H1 (cell line): ENCODE data around the gene GJB3. TPM values are rescaled to one million over a fixed set of nuclear protein-coding genes. Genes with fewer than 3 reads are reported as not detected.

Experiments
- CTCF ChIA-PET: fragments of 300-600 bp; sonication (Branson Sonifier 250); formaldehyde crosslinking; loops from one replicate; lab custom pipeline; 2021; ENCODE audit not compliant: partially characterized antibody; lab: Charles Lee
- POLR2A ChIA-PET: fragments of 300-600 bp; sonication (Branson Sonifier 250); formaldehyde crosslinking; loops from one replicate; lab custom pipeline; 2021; ENCODE audit warnings: inconsistent platforms; ENCODE audit not compliant: partially characterized antibody; lab: Charles Lee
- DNase-seq, 2 experiments: peaks; one replicate each; pipeline versions ENCODE4 v3.0.0 to v3.0.0-alpha.2; 2010 to 2022; ENCODE audit warnings: low spot score in 2 of 2, low read depth in 1 of 2, mixed read lengths in 1 of 2
- FAIRE-seq: peaks from 2 replicates; lab custom pipeline; 2011; peaks lifted over from hg19 to GRCh38; lab: Jason Lieb, UNC
- H2AFZ ChIP-seq: 2 replicates; pipeline ENCODE4 v1.8.1; 2012; ENCODE audit warnings: low read length, inconsistent platforms
- H2AK5ac ChIP-seq: 2 replicates; pipeline ENCODE4 v1.6.1; 2013; ENCODE audit warnings: low read depth, low read length
- H2BK120ac ChIP-seq: replicated peaks from 2 replicates; pipeline ENCODE3; 2013; ENCODE audit warnings: low read depth, low read length, inconsistent platforms
- H2BK12ac ChIP-seq: 2 replicates; pipeline ENCODE4 v1.6.1; 2013; ENCODE audit warnings: low read depth, low read length
- H2BK15ac ChIP-seq: 2 replicates; pipeline ENCODE4 v1.6.1; 2013; ENCODE audit warnings: low read length
- H2BK20ac ChIP-seq: 2 replicates; pipeline ENCODE4 v1.6.1; 2013; ENCODE audit warnings: low read length
- H2BK5ac ChIP-seq: 2 replicates; pipeline ENCODE4 v1.6.1; 2013; ENCODE audit warnings: low read depth, low read length
- H3K14ac ChIP-seq: 2 replicates; pipeline ENCODE4 v1.6.1; 2013; ENCODE audit warnings: inconsistent platforms; ENCODE audit not compliant: insufficient read length
- H3K18ac ChIP-seq: 2 replicates; pipeline ENCODE4 v1.6.1; 2013; ENCODE audit warnings: low read length; ENCODE audit errors: extremely low read depth
- H3K23ac ChIP-seq: 2 replicates; pipeline ENCODE4 v1.6.1; 2013; ENCODE audit warnings: inconsistent platforms; ENCODE audit not compliant: insufficient read length
- H3K23me2 ChIP-seq: 2 replicates; pipeline ENCODE4 v1.6.1; 2013; ENCODE audit warnings: low read depth, low read length
- H3K27ac ChIP-seq: 2 replicates; pipeline ENCODE4 v1.6.1; 2011; ENCODE audit warnings: low read depth, low read length, inconsistent platforms
- H3K27me3 ChIP-seq, 4 experiments: replicated peaks in 1 of 4; 1 replicate in 1 of 4; 2 replicates in 3 of 4; pipeline versions ENCODE4 v1.6.1 to v1.8.1; 2011 to 2013; ENCODE audit warnings: low read length in 3 of 4, mild to moderate bottlenecking in 3 of 4, inconsistent platforms in 2 of 4, mixed read lengths in 2 of 4, moderate library complexity in 1 of 4; ENCODE audit not compliant: control insufficient read depth in 3 of 4, insufficient read depth in 3 of 4; ENCODE audit errors: extremely low read depth in 1 of 4
- H3K36me3 ChIP-seq, 4 experiments: 2 replicates each; pipeline versions ENCODE4 v1.6.1 to v1.8.1; 2011 to 2013; ENCODE audit warnings: mild to moderate bottlenecking in 4 of 4, low read length in 3 of 4, moderate library complexity in 2 of 4, control low read depth in 1 of 4, inconsistent platforms in 1 of 4; ENCODE audit not compliant: insufficient read depth in 4 of 4, control insufficient read depth in 2 of 4
- H3K4ac ChIP-seq: replicated peaks from 2 replicates; pipeline ENCODE3; 2013; ENCODE audit warnings: low read length, low read depth, mixed read lengths, inconsistent platforms; ENCODE audit not compliant: insufficient read length
- H3K4me1 ChIP-seq, 4 experiments: replicated peaks in 1 of 4; 1 replicate in 1 of 4; 2 replicates in 3 of 4; pipeline versions ENCODE4 v1.6.1 to v1.8.1; 2011 to 2013; ENCODE audit warnings: low read length in 3 of 4, inconsistent platforms in 2 of 4, mixed read lengths in 1 of 4; ENCODE audit not compliant: insufficient read depth in 4 of 4, control insufficient read depth in 3 of 4
- H3K4me2 ChIP-seq, 2 experiments: 2 replicates each; pipeline versions ENCODE4 v1.6.1 to v1.8.1; 2011 to 2013; ENCODE audit warnings: low read depth in 2 of 2, low read length in 2 of 2, control low read depth in 1 of 2, inconsistent platforms in 1 of 2, mild to moderate bottlenecking in 1 of 2; ENCODE audit not compliant: insufficient read depth in 1 of 2
- H3K4me3 ChIP-seq, 4 experiments: fragments of 200-600, 300-600 bp in 1 of 4; sonication (generic), shearing (Covaris generic), sonication (Bioruptor Twin) in 1 of 4; 2 replicates each; pipeline versions ENCODE4 v1.5.1 to v1.8.1; 2011 to 2016; ENCODE audit warnings: low read length in 4 of 4, low read depth in 3 of 4, control low read depth in 2 of 4, inconsistent platforms in 2 of 4, mild to moderate bottlenecking in 2 of 4, mixed read lengths in 1 of 4, moderate library complexity in 1 of 4; ENCODE audit not compliant: insufficient read depth in 2 of 4; ENCODE audit errors: extremely low read depth in 1 of 4
- H3K56ac ChIP-seq: replicated peaks from 2 replicates; pipeline ENCODE3; 2013; ENCODE audit warnings: low read depth, mild to moderate bottlenecking, mixed read lengths, low read length, inconsistent platforms; ENCODE audit not compliant: insufficient read length
- H3K79me1 ChIP-seq: 2 replicates; pipeline ENCODE4 v1.6.1; 2013; ENCODE audit warnings: low read depth, low read length, control low read depth
- H3K79me2 ChIP-seq, 2 experiments: 2 replicates each; pipeline versions ENCODE4 v1.6.1 to v1.8.1; 2012 to 2013; ENCODE audit warnings: low read length in 2 of 2, mild to moderate bottlenecking in 2 of 2, inconsistent platforms in 1 of 2; ENCODE audit not compliant: insufficient read depth in 2 of 2, control insufficient read depth in 1 of 2
- H3K9ac ChIP-seq, 4 experiments: replicated peaks in 1 of 4; 1 replicate in 1 of 4; 2 replicates in 3 of 4; pipeline versions ENCODE4 v1.6.1 to v1.8.1; 2011 to 2013; ENCODE audit warnings: low read depth in 3 of 4, low read length in 3 of 4, control low read depth in 2 of 4, mild to moderate bottlenecking in 2 of 4, moderate library complexity in 2 of 4, inconsistent platforms in 1 of 4; ENCODE audit errors: extremely low read depth in 1 of 4
- H3K9me3 ChIP-seq, 2 experiments: 2 replicates each; pipeline versions ENCODE4 v1.6.1 to v1.8.1; 2012 to 2013; ENCODE audit warnings: mild to moderate bottlenecking in 2 of 2, moderate library complexity in 2 of 2, control low read depth in 1 of 2, inconsistent platforms in 1 of 2, low read depth in 1 of 2, low read length in 1 of 2, mixed read lengths in 1 of 2; ENCODE audit not compliant: insufficient read depth in 2 of 2
- H4K20me1 ChIP-seq, 2 experiments: replicated peaks in 1 of 2; 2 replicates each; pipeline versions ENCODE3 to v1.8.1; 2011 to 2013; ENCODE audit warnings: inconsistent platforms in 2 of 2, low read length in 2 of 2, mild to moderate bottlenecking in 1 of 2; ENCODE audit not compliant: insufficient read depth in 2 of 2, control insufficient read depth in 1 of 2
- H4K5ac ChIP-seq: 2 replicates; pipeline ENCODE4 v1.6.1; 2013; ENCODE audit warnings: low read length, low read depth, mixed read lengths, inconsistent platforms; ENCODE audit not compliant: insufficient read length
- H4K8ac ChIP-seq: 2 replicates; pipeline ENCODE4 v1.8.0; 2013; ENCODE audit warnings: mild to moderate bottlenecking, moderate library complexity, low read length, inconsistent platforms; ENCODE audit not compliant: insufficient read depth; ENCODE audit errors: extremely low read depth
- H4K91ac ChIP-seq: replicated peaks from 2 replicates; pipeline ENCODE3; 2013; ENCODE audit warnings: low read length, mixed read lengths, inconsistent platforms; ENCODE audit not compliant: insufficient read length
- BACH1 ChIP-seq: IDR thresholded peaks from 2 replicates; pipeline ENCODE4 v1.6.1; 2012; ENCODE audit warnings: low read length, improper control_type of control experiment
- EZH2 ChIP-seq: fragments of 200-600 bp; sonication (generic); IDR thresholded peaks from 2 replicates; pipeline ENCODE4 v1.7.1; 2012; ENCODE audit warnings: low read depth, mild to moderate bottlenecking, moderate library complexity, low read length, inconsistent platforms; ENCODE audit not compliant: severe bottlenecking
- FOSL1 ChIP-seq: IDR thresholded peaks from 2 replicates; pipeline ENCODE4 v1.6.1; 2011; ENCODE audit warnings: mild to moderate bottlenecking, low read depth, low read length, moderate library complexity; ENCODE audit not compliant: insufficient read depth
- KDM4A ChIP-seq: IDR thresholded peaks from one replicate; pipeline ENCODE4 v1.7.1; 2012; ENCODE audit warnings: low read depth, mild to moderate bottlenecking, moderate library complexity, low read length, inconsistent platforms; ENCODE audit not compliant: severe bottlenecking
- PHF8 ChIP-seq: fragments of 200-600 bp; sonication (generic); conservative IDR thresholded peaks from 2 replicates; pipeline ENCODE4 v1.7.1; 2012; ENCODE audit warnings: low read depth, mild to moderate bottlenecking, inconsistent platforms, low read length, moderate library complexity
- SIN3A ChIP-seq, 2 experiments: IDR thresholded peaks in 1 of 2; conservative IDR thresholded peaks in 1 of 2; 2 replicates each; pipeline ENCODE4 v1.6.1; 2011 to 2012; ENCODE audit warnings: low read length in 2 of 2, improper control_type of control experiment in 1 of 2, low read depth in 1 of 2, mild to moderate bottlenecking in 1 of 2
- TBP ChIP-seq: IDR thresholded peaks from 2 replicates; pipeline ENCODE4 v1.6.1; 2011; ENCODE audit warnings: low read depth, low read length, improper control_type of control experiment
- ZNF274 ChIP-seq: IDR thresholded peaks from 2 replicates; pipeline ENCODE4 v1.7.0; 2012; ENCODE audit warnings: low read length, borderline replicate concordance; ENCODE audit errors: extremely low read depth
- WGBS, 2 experiments: shearing (Covaris generic) in 1 of 2; methylation state at CpG; one replicate each; pipeline versions ENCODE4 v1.1.6 to v1.1.7; 2013 to 2015; ENCODE audit warnings: low lambda C conversion rate in 2 of 2, mixed read lengths in 2 of 2, inconsistent platforms in 1 of 2, low coverage in 1 of 2, missing lambda C conversion rate in 1 of 2; ENCODE audit not compliant: insufficient replicate concordance in 2 of 2, insufficient coverage in 1 of 2, insufficient read length in 1 of 2; ENCODE audit errors: extremely low coverage in 1 of 2, missing lambda C conversion rate in 1 of 2; 5-methylcytosine and 5-hydroxymethylcytosine counted together
- polyA plus RNA-seq, 7 experiments: library from polyadenylated mRNA; depleted of rRNA in 3 of 7; stranded (reverse) in 5 of 7; unstranded in 2 of 7; fragments of >200 nt in 5 of 7; fragments of 200-250 nt in 2 of 7; gene quantifications; 1 replicate in 5 of 7; 2 replicates in 1 of 7; 4 replicates in 1 of 7; pipeline versions ENCODE4 v1.2.1 to v1.2.3, GENCODE V29; 2011 to 2013; ENCODE audit warnings: missing spikeins in 2 of 7, mixed read lengths in 2 of 7
- total RNA-seq: library from RNA; stranded (reverse); fragmentation: NEBNext Ultra II Directional; extraction: Animal tissue kit (Norgen Biotek cat#: 25700); gene quantifications from 2 replicates; pipeline ENCODE4 v1.2.1, GENCODE V29; 2021

GJB3 gene
- total and polyA plus RNA-seq, 2 of the 8 experiments (the other 6 are each of a cell fraction or from before 2014, with no cell fraction given): 0.93 to 1.6 TPM

GRCh38 chr1:34754964-34755637 is 25.9 kb upstream of the GJB3 start, which contains the start of gene GJB5:
Gene GJB5, plus strand, starts transcription at chr1:34755047. Its CDS starts 2,284 bp downstream, at chr1:34757331.
- no peak for FAIRE-seq
- no peak for DNase-seq
- H2BK20ac ChIP-seq: peak within 1 kb of the TSS; percentile 52; the same call in 1 of the 2 replicates
- no peak for TF ChIP-seq EZH2
- no peak for TF ChIP-seq ZNF274
- no peak for TF ChIP-seq KDM4A
- no peak for TF ChIP-seq FOSL1
- TF ChIP-seq PHF8: no peak
- TF ChIP-seq SIN3A (conservative IDR thresholded peaks at IDR 0.05 in 1 of 2, IDR thresholded peaks at IDR 0.05 in 1 of 2; ENCODE audit: low read depth in 1 of 2, low read length in 2 of 2): no peak
- no peak for TF ChIP-seq TBP
- TF ChIP-seq BACH1: no peak

More at GRCh38 chr1:34754964-34755637, 25.9 kb upstream of the GJB3 start, which contains the start of gene GJB5:
- peaks cover under 1 to 11% (median 6%) of the 10 kb centered on the region in 4 experiments for H3K4me1 ChIP-seq
- H4K5ac ChIP-seq: no peak within 1 kb of the TSS
- peak within 1 kb of the TSS; percentile 82; the same call in 1 of the 2 replicates for H2BK12ac ChIP-seq
- WGBS, 2 experiments: 71% methylated on average over 10 of the region's 13 CpGs; no CpG with 5 or more reads in 1 of the 2 experiments
- H3K56ac ChIP-seq: no peak within 1 kb of the TSS
- H3K23me2 ChIP-seq: no peaks in the 10 kb centered on the region
- H4K91ac ChIP-seq: no peak within 1 kb of the TSS
- peak within 1 kb of the TSS; percentile 88; the same call in 1 of the 2 replicates for H2BK15ac ChIP-seq
- ChIA-PET POLR2A (interaction anchor here (1.2 to 1.4 kb wide), 2 partner anchors 9 to 67 kb away, joined by 3 to 4 read pairs; no protein-coding TSS in a partner anchor), CTCF (interaction anchor here (1.0 to 5.9 kb wide), 3 partner anchors 9 to 98 kb away, joined by 4 to 42 read pairs (median 10); no protein-coding TSS in a partner anchor)
- no peak within 1 kb of the TSS for H4K8ac ChIP-seq
- peak within 1 kb of the TSS; percentile 67; the same call in 1 of the 2 replicates for H2AK5ac ChIP-seq
- no peak within 1 kb of the TSS for H3K9ac ChIP-seq
- H3K4me3 ChIP-seq: no peak within 1 kb of the TSS
- H2AFZ ChIP-seq: no peak within 1 kb of the TSS; the same call in 1 of the 2 replicates
- H3K4me2 ChIP-seq: peak within 1 kb of the TSS in 1 of 2 experiments; percentile 39; a peak in 2 of 4 replicates
- peak within 1 kb of the TSS; percentile 3 for H2BK120ac ChIP-seq
- H3K23ac ChIP-seq: no peak within 1 kb of the TSS
- no peaks in the 10 kb centered on the region for H3K27me3 ChIP-seq
- H2BK5ac ChIP-seq: no peak within 1 kb of the TSS
- 0 out of 2 replicates have a peak within 1 kb of the TSS, but pooled peaks have one; percentile 27 for H3K27ac ChIP-seq
- no peaks in the 10 kb centered on the region for H4K20me1 ChIP-seq
- peak within 1 kb of the TSS; percentile 85; the same call in 1 of the 2 replicates for H3K18ac ChIP-seq
- H3K79me1 ChIP-seq: no peaks in the 10 kb centered on the region
- H3K4ac ChIP-seq: no peak within 1 kb of the TSS
- no peaks in the 10 kb centered on the region for H3K36me3 ChIP-seq
- no peaks in the 10 kb centered on the region for H3K79me2 ChIP-seq
- H3K14ac ChIP-seq: no peak within 1 kb of the TSS
- H3K9me3 ChIP-seq: no peaks in the 10 kb centered on the region
